Epithelial cell of esophagus (primary cell): ENCODE measurements around the gene FAM8A1.
"Not testable (repeated sequence)": the region's sequence is repeated elsewhere in the genome, so short reads cannot be mapped to it uniquely, and the experiment has no call there.

Experiments
- DNase-seq: peaks from one replicate; pipeline ENCODE4 v3.0.0; 2010; ENCODE audit warnings: low read depth
- H3K4me3 ChIP-seq: 2 replicates; pipeline ENCODE4 v1.5.1; 2011; ENCODE audit warnings: mild to moderate bottlenecking, low read length, control low read depth
- CTCF ChIP-seq: IDR thresholded peaks from 2 replicates; pipeline ENCODE4 v1.5.1; 2011; ENCODE audit warnings: low read depth, mild to moderate bottlenecking, low read length, control low read depth, inconsistent platforms; ENCODE audit not compliant: insufficient read depth; ENCODE audit errors: missing control alignments

FAM8A1 gene

GRCh38 chr6:17574866-17575560 lies 25.1 kb upstream of the FAM8A1 start:
- TF ChIP-seq CTCF: no peak
- peak; percentile 89 for DNase-seq
- no peak overlapping the region for H3K4me3 ChIP-seq

- no peak for TF ChIP-seq CTCF
- no peak overlapping the region for H3K4me3 ChIP-seq
- no peak for DNase-seq
These were observed 23.0 kb upstream of the FAM8A1 start for GRCh38 chr6:17577059-17577458.

GRCh38 chr6:17580518-17581048 lies 19.5 kb upstream of the FAM8A1 start:
- peak overlapping the region; percentile 50 for H3K4me3 ChIP-seq
- no peak for TF ChIP-seq CTCF
- DNase-seq: peak; percentile 56

- DNase-seq, H3K4me3 ChIP-seq: not testable (repeated sequence)
These were observed 18.8 kb upstream of the FAM8A1 start for GRCh38 chr6:17581282-17581681.

- H3K4me3 ChIP-seq: no peak overlapping the region
- DNase-seq: peak; percentile 14
- TF ChIP-seq CTCF: no peak
These were observed 16.3 kb upstream of the FAM8A1 start for GRCh38 chr6:17583811-17584210.

GRCh38 chr6:17584241-17584803 lies 15.8 kb upstream of the FAM8A1 start:
- peak; percentile 75 for DNase-seq
- no peak overlapping the region for H3K4me3 ChIP-seq
- TF ChIP-seq CTCF: peak; percentile 58

- TF ChIP-seq CTCF: peak; percentile 41
- DNase-seq: peak; percentile 53
- H3K4me3 ChIP-seq: no peak overlapping the region
These were observed 14.2 kb upstream of the FAM8A1 start for GRCh38 chr6:17585766-17586490.

GRCh38 chr6:17586623-17587022 lies 13.5 kb upstream of the FAM8A1 start:
- DNase-seq: not testable (repeated sequence)

More at GRCh38 chr6:17586623-17587022, 13.5 kb upstream of the FAM8A1 start:
- not testable (repeated sequence) for H3K4me3 ChIP-seq
